ENCODE results near the gene RAG2.

RAG2 gene

GRCh38 chr11:36618363-36619047 lies 20.5 kb upstream of the RAG2 start:
- Histone ChIP-seq H3K36me3 (ENCODE audit: insufficient read depth, low read length) (no peaks in the 10 kb centered on the region), H4K20me1 (ENCODE audit: insufficient read depth, low read length, poor library complexity, severe bottlenecking) (no peaks in the 10 kb centered on the region), H3K4me3 (ENCODE audit: low read length, poor library complexity, severe bottlenecking) (peak overlapping the region; percentile 56), H3K27me3 (ENCODE audit: insufficient read depth, low read length, poor library complexity, severe bottlenecking) (no peaks in the 10 kb centered on the region), H3K79me2 (ENCODE audit: insufficient read depth, low read length) (no peaks in the 10 kb centered on the region), H3F3A (ENCODE audit: low read depth) (peaks cover 10% of the 10 kb centered on the region; the same call in 1 of the 2 replicates), H3K9ac (ENCODE audit: low read depth, low read length, poor library complexity, severe bottlenecking) (peak overlapping the region; percentile 63), H2AFZ (ENCODE audit: low read length) (peak overlapping the region; percentile 13; the same call in 1 of the 2 replicates), H3K4me1 (ENCODE audit: insufficient read depth, low read length, poor library complexity, severe bottlenecking) (peaks cover 51% of the 10 kb centered on the region), H3K9me2 (replicated peaks; ENCODE audit: low read depth, low read length) (no peaks in the 10 kb centered on the region), H3K9me3 (ENCODE audit: insufficient read depth, low read depth, low read length) (no peaks in the 10 kb centered on the region), H3K4me2 (ENCODE audit: low read depth, low read length, poor library complexity, severe bottlenecking) (peak overlapping the region; percentile 71)
- no peak for TF ChIP-seq CTCF (conservative IDR thresholded peaks at IDR 0.05; ENCODE audit: low read length)
- no peak for TF ChIP-seq EZH2phosphoT487 (IDR thresholded peaks at IDR 0.05; ENCODE audit: borderline replicate concordance)

GRCh38 chr11:36617543-36618362 lies 19.7 kb upstream of the RAG2 start:
- Histone ChIP-seq H3K4me2 (ENCODE audit: low read depth, low read length, poor library complexity, severe bottlenecking) (peak overlapping the region; percentile 71), H3K79me2 (ENCODE audit: insufficient read depth, low read length) (no peaks in the 10 kb centered on the region), H3K9ac (ENCODE audit: low read depth, low read length, poor library complexity, severe bottlenecking) (peak overlapping the region; percentile 63), H3K36me3 (ENCODE audit: insufficient read depth, low read length) (no peaks in the 10 kb centered on the region), H3K4me1 (ENCODE audit: insufficient read depth, low read length, poor library complexity, severe bottlenecking) (peaks cover 52% of the 10 kb centered on the region), H2AFZ (ENCODE audit: low read length) (no peak overlapping the region), H4K20me1 (ENCODE audit: insufficient read depth, low read length, poor library complexity, severe bottlenecking) (no peaks in the 10 kb centered on the region), H3F3A (ENCODE audit: low read depth) (peaks cover 10% of the 10 kb centered on the region; the same call in 1 of the 2 replicates), H3K4me3 (ENCODE audit: low read length, poor library complexity, severe bottlenecking) (no peak overlapping the region), H3K27me3 (ENCODE audit: insufficient read depth, low read length, poor library complexity, severe bottlenecking) (no peaks in the 10 kb centered on the region), H3K9me3 (ENCODE audit: insufficient read depth, low read depth, low read length) (no peaks in the 10 kb centered on the region), H3K9me2 (replicated peaks; ENCODE audit: low read depth, low read length) (no peaks in the 10 kb centered on the region)
- TF ChIP-seq CTCF (conservative IDR thresholded peaks at IDR 0.05; ENCODE audit: low read length) (no peak), EZH2phosphoT487 (IDR thresholded peaks at IDR 0.05; ENCODE audit: borderline replicate concordance) (no peak)

GRCh38 chr11:36615826-36616225 lies 17.8 kb upstream of the RAG2 start:
- H3K36me3 ChIP-seq (ENCODE audit: insufficient read depth, low read length): no peaks in the 10 kb centered on the region
- peaks cover 36% of the 10 kb centered on the region for H3K4me1 ChIP-seq (ENCODE audit: insufficient read depth, low read length, poor library complexity, severe bottlenecking)
- H3K9me2 ChIP-seq (replicated peaks; ENCODE audit: low read depth, low read length): no peaks in the 10 kb centered on the region
- H4K20me1 ChIP-seq (ENCODE audit: insufficient read depth, low read length, poor library complexity, severe bottlenecking): no peaks in the 10 kb centered on the region
- no peak overlapping the region for H3K4me2 ChIP-seq (ENCODE audit: low read depth, low read length, poor library complexity, severe bottlenecking)
- no peaks in the 10 kb centered on the region for H3K79me2 ChIP-seq (ENCODE audit: insufficient read depth, low read length)
- no peak overlapping the region for H2AFZ ChIP-seq (ENCODE audit: low read length)
- H3K4me3 ChIP-seq (ENCODE audit: low read length, poor library complexity, severe bottlenecking): no peak overlapping the region
- no peak overlapping the region for H3K9ac ChIP-seq (ENCODE audit: low read depth, low read length, poor library complexity, severe bottlenecking)
- no peaks in the 10 kb centered on the region for H3K27me3 ChIP-seq (ENCODE audit: insufficient read depth, low read length, poor library complexity, severe bottlenecking)
- H3F3A ChIP-seq (ENCODE audit: low read depth): peaks cover 10% of the 10 kb centered on the region; the same call in 1 of the 2 replicates
- no peaks in the 10 kb centered on the region for H3K9me3 ChIP-seq (ENCODE audit: insufficient read depth, low read depth, low read length)
- no peak for TF ChIP-seq CTCF (conservative IDR thresholded peaks at IDR 0.05; ENCODE audit: low read length)
- TF ChIP-seq EZH2phosphoT487 (IDR thresholded peaks at IDR 0.05; ENCODE audit: borderline replicate concordance): no peak
